Small intestine (tissue), 7 donors: Measurements from ENCODE around the gene ZNF362. TPM values are rescaled to one million over a fixed set of nuclear protein-coding genes. Genes with fewer than 3 reads are reported as not detected.
"Not testable (repeated sequence)": the region's sequence is repeated elsewhere in the genome, so short reads cannot be mapped to it uniquely, and the experiment has no call there.

Experiments
- DNase-seq, 2 donors: peaks; one replicate each; pipeline versions ENCODE4 v3.0.0 to v3.0.0-alpha.2; 2013
- FAIRE-seq: peaks from 2 replicates; lab custom pipeline; 2012; peaks lifted over from hg19 to GRCh38; lab: Jason Lieb, UNC
- H3K27ac ChIP-seq, 3 donors: one replicate each; pipeline ENCODE4 v1.5.1; 2013; ENCODE audit warnings: low read length in 2 of 3, mild to moderate bottlenecking in 2 of 3, control low read depth in 1 of 3, inconsistent platforms in 1 of 3, low read depth in 1 of 3, moderate library complexity in 1 of 3
- H3K27me3 ChIP-seq, 3 donors: one replicate each; pipeline ENCODE4 v1.6.1; 2013; ENCODE audit warnings: low read length in 3 of 3, inconsistent platforms in 1 of 3; ENCODE audit not compliant: control insufficient read depth in 3 of 3, insufficient read depth in 3 of 3
- H3K36me3 ChIP-seq, 3 donors: one replicate each; pipeline ENCODE4 v1.6.1; 2013; ENCODE audit warnings: low read length in 3 of 3, inconsistent platforms in 1 of 3, low read depth in 1 of 3, mild to moderate bottlenecking in 1 of 3, moderate library complexity in 1 of 3; ENCODE audit not compliant: control insufficient read depth in 3 of 3, insufficient read depth in 2 of 3
- H3K4me1 ChIP-seq, 3 donors: one replicate each; pipeline ENCODE4 v1.6.1; 2013; ENCODE audit warnings: low read length in 2 of 3, inconsistent platforms in 1 of 3, low read depth in 1 of 3, mild to moderate bottlenecking in 1 of 3, moderate library complexity in 1 of 3; ENCODE audit not compliant: control insufficient read depth in 3 of 3, insufficient read depth in 2 of 3
- H3K4me3 ChIP-seq, 3 donors: one replicate each; pipeline ENCODE4 v1.5.1; 2013; ENCODE audit warnings: low read length in 3 of 3, control low read depth in 1 of 3, inconsistent platforms in 1 of 3, low read depth in 1 of 3, mild to moderate bottlenecking in 1 of 3, moderate library complexity in 1 of 3
- H3K9me3 ChIP-seq, 2 donors: one replicate each; pipeline ENCODE4 v1.6.1; 2013; ENCODE audit warnings: low read depth in 1 of 2, low read length in 1 of 2; ENCODE audit not compliant: control insufficient read depth in 2 of 2, insufficient read depth in 1 of 2
- WGBS, 3 donors: extraction: QIAGEN DNeasy Blood & Tissue Kit; methylation state at CpG; one replicate each; pipeline ENCODE4 v1.1.7; 2013; 5-methylcytosine and 5-hydroxymethylcytosine counted together
- polyA plus RNA-seq, 4 donors: library from polyadenylated mRNA; stranded (reverse) in 3 of 4; unstranded in 1 of 4; fragments of 200-250 nt in 3 of 4; fragments of 120-200 nt in 1 of 4; gene quantifications; one replicate each; pipeline versions ENCODE4 v1.2.1 to v1.2.3, GENCODE V29; 2013
- donor health status: healthy with polysubstance abuse.
- donor health status: control.
- donor health status: control.
- donor health status: Bipolar disorder and iron deficiency.
- donor health status: healthy.

Gene ZNF362
- polyA plus RNA-seq, 4 donors: 3.1 to 27.1 (median 8.1) TPM

GRCh38 chr1:33281554-33282303 is 25.4 kb downstream of the ZNF362 start:
- FAIRE-seq (no peak), DNase-seq (no peak)
- H3K27me3 ChIP-seq: no peaks in the 10 kb centered on the region
- H3K36me3 ChIP-seq: peaks cover 3 to 52% (median 6%) of the 10 kb centered on the region in 3 donors
- no peak overlapping the region for H3K27ac ChIP-seq
- H3K4me3 ChIP-seq: no peak overlapping the region
- WGBS, 3 donors: 93 to 95% (median 94%) methylated on average over 17 of the region's 17 CpGs
- no peaks in the 10 kb centered on the region for H3K9me3 ChIP-seq
- no peaks in the 10 kb centered on the region for H3K4me1 ChIP-seq

GRCh38 chr1:33282791-33283190 is 26.5 kb downstream of the ZNF362 start:
- H3K4me1 ChIP-seq: no peaks in the 10 kb centered on the region
- 86 to 96% (median 86%) methylated on average over 3 of the region's 3 CpGs for WGBS, 3 donors
- no peak overlapping the region for H3K27ac ChIP-seq
- no peak overlapping the region for H3K4me3 ChIP-seq
- FAIRE-seq: no peak
- no peaks in the 10 kb centered on the region for H3K9me3 ChIP-seq
- H3K36me3 ChIP-seq: peaks cover 3 to 48% (median 6%) of the 10 kb centered on the region in 3 donors
- no peaks in the 10 kb centered on the region for H3K27me3 ChIP-seq
- DNase-seq: no peak

GRCh38 chr1:33284049-33284448 is 27.8 kb downstream of the ZNF362 start:
- Histone ChIP-seq H3K27ac (no peak overlapping the region), H3K9me3 (no peaks in the 10 kb centered on the region), H3K27me3 (no peaks in the 10 kb centered on the region), H3K36me3 (peaks cover 3 to 58% (median 6%) of the 10 kb centered on the region in 3 donors), H3K4me3 (no peak overlapping the region), H3K4me1 (no peaks in the 10 kb centered on the region)
- WGBS, 3 donors: 84 to 95% (median 90%) methylated on average over 6 of the region's 6 CpGs
- no peak for FAIRE-seq
- no peak for DNase-seq

- no peaks in the 10 kb centered on the region for H3K4me1 ChIP-seq
- no peaks in the 10 kb centered on the region for H3K27me3 ChIP-seq
- DNase-seq: no peak
- no peak overlapping the region for H3K27ac ChIP-seq
- peaks cover 0 to 48% (median 0%) of the 10 kb centered on the region in 3 donors for H3K36me3 ChIP-seq
- H3K9me3 ChIP-seq: peaks cover 0 to 6% of the 10 kb centered on the region in 2 donors
- no peak for FAIRE-seq
- whole genome bisulfite sequencing, 3 donors: 77 to 88% (median 87%) methylated on average over 8 of the region's 8 CpGs
- no peak overlapping the region for H3K4me3 ChIP-seq
Observed at GRCh38 chr1:33286451-33287185, 30.3 kb downstream of the ZNF362 start.

GRCh38 chr1:33287317-33287716 is 31.0 kb downstream of the ZNF362 start:
- Histone ChIP-seq H3K27me3 (no peaks in the 10 kb centered on the region), H3K36me3 (peaks cover 0 to 43% (median 0%) of the 10 kb centered on the region in 3 donors), H3K9me3 (peaks cover 0 to 6% of the 10 kb centered on the region in 2 donors), H3K4me3 (no peak overlapping the region), H3K4me1 (no peaks in the 10 kb centered on the region), H3K27ac (no peak overlapping the region)
- DNase-seq: no peak
- WGBS, 3 donors: 81 to 89% (median 88%) methylated on average over 2 of the region's 2 CpGs
- FAIRE-seq: no peak

GRCh38 chr1:33288976-33289857 is 32.9 kb downstream of the ZNF362 start:
- peaks cover 0 to 48% (median 0%) of the 10 kb centered on the region in 3 donors for H3K36me3 ChIP-seq
- WGBS, 3 donors: 93 to 96% (median 94%) methylated on average over 16 of the region's 16 CpGs
- FAIRE-seq: no peak
- H3K4me3 ChIP-seq: no peak overlapping the region
- H3K27ac ChIP-seq: no peak overlapping the region
- no peak for DNase-seq
- H3K9me3 ChIP-seq: peaks cover 0 to 6% of the 10 kb centered on the region in 2 donors
- no peaks in the 10 kb centered on the region for H3K27me3 ChIP-seq
- H3K4me1 ChIP-seq: no peaks in the 10 kb centered on the region

- DNase-seq (no peak), FAIRE-seq (no peak)
- Histone ChIP-seq H3K4me3 (no peak overlapping the region), H3K27ac (no peak overlapping the region), H3K9me3 (peaks cover 0 to 6% of the 10 kb centered on the region in 2 donors), H3K4me1 (no peaks in the 10 kb centered on the region), H3K27me3 (no peaks in the 10 kb centered on the region), H3K36me3 (peaks cover 0 to 51% (median 0%) of the 10 kb centered on the region in 3 donors)
- 92 to 97% (median 95%) methylated on average over 3 of the region's 3 CpGs for WGBS, 3 donors
Observed at GRCh38 chr1:33289858-33290154, 33.5 kb downstream of the ZNF362 start.

- not testable (repeated sequence) for H3K4me1 ChIP-seq, H3K4me3 ChIP-seq, FAIRE-seq, H3K27ac ChIP-seq, H3K9me3 ChIP-seq, DNase-seq, H3K27me3 ChIP-seq
- 86 to 100% (median 95%) methylated on average over 1 of the region's 2 CpGs for WGBS, 3 donors
- H3K36me3 ChIP-seq: peaks cover 0 to 55% (median 0%) of the 10 kb centered on the region in 3 donors
Observed at GRCh38 chr1:33290615-33291014, 34.3 kb downstream of the ZNF362 start.
